CD4-positive, alpha-beta memory T cell (primary cell): ENCODE results near the gene TRERF1. TPM values are rescaled to one million over a fixed set of nuclear protein-coding genes. Genes with fewer than 3 reads are reported as not detected.
A peak's percentile ranks its signal among the peaks of the same experiment; 100 is the strongest.
"Not testable (repeated sequence)": the region's sequence is repeated elsewhere in the genome, so short reads cannot be mapped to it uniquely, and the experiment has no call there.

Source experiments
- CTCF ChIA-PET: fragments of 350-600 bp; sonication (Branson Sonifier 250); formaldehyde crosslinking; loops from one replicate; lab custom pipeline; 2021; ENCODE audit warnings: inconsistent platforms; ENCODE audit not compliant: partially characterized antibody; lab: Charles Lee
- POLR2A ChIA-PET: fragments of 350-600 bp; sonication (Branson Sonifier 250); formaldehyde crosslinking; loops from one replicate; lab custom pipeline; 2021; ENCODE audit not compliant: partially characterized antibody; lab: Charles Lee
- DNase-seq, 5 donors: peaks; one replicate each; pipeline versions ENCODE4 v3.0.0 to v3.0.0-alpha.2; 2020 to 2022; ENCODE audit warnings: mixed read lengths in 1 of 5
- H3K27ac ChIP-seq: one replicate; pipeline ENCODE4 v1.7.0; 2013; ENCODE audit warnings: low read depth, low read length
- H3K27me3 ChIP-seq: 2 replicates; pipeline ENCODE4 v1.7.0; 2013; ENCODE audit warnings: mild to moderate bottlenecking, low read length, moderate library complexity; ENCODE audit not compliant: insufficient read depth
- H3K36me3 ChIP-seq: 2 replicates; pipeline ENCODE4 v1.7.0; 2013; ENCODE audit warnings: mild to moderate bottlenecking, low read length, moderate library complexity; ENCODE audit not compliant: insufficient read depth
- H3K4me1 ChIP-seq: 2 replicates; pipeline ENCODE4 v1.7.0; 2013; ENCODE audit warnings: mild to moderate bottlenecking, low read length, moderate library complexity; ENCODE audit not compliant: insufficient read depth
- H3K4me3 ChIP-seq, 2 donors: one replicate each; pipeline ENCODE4 v1.7.0; 2013; ENCODE audit warnings: low read length in 2 of 2, mild to moderate bottlenecking in 1 of 2
- H3K9me3 ChIP-seq, 2 donors: one replicate each; pipeline ENCODE4 v1.7.0; 2013; ENCODE audit warnings: low read length in 2 of 2, control low read depth in 1 of 2; ENCODE audit not compliant: control insufficient read depth in 1 of 2
- H3K27ac Mint-ChIP-seq, 7 donors: one replicate each; pipeline ENCODE4 v1.8.0; 2020 to 2021; ENCODE audit warnings: mixed read lengths in 7 of 7, mild to moderate bottlenecking in 6 of 7, inconsistent platforms in 3 of 7, moderate library complexity in 3 of 7
- H3K27me3 Mint-ChIP-seq, 2 donors: one replicate each; pipeline ENCODE4 v1.8.0; 2020 to 2021; ENCODE audit warnings: mixed read lengths in 2 of 2
- H3K36me3 Mint-ChIP-seq, 2 donors: one replicate each; pipeline ENCODE4 v1.8.0; 2020 to 2021; ENCODE audit warnings: mixed read lengths in 2 of 2, inconsistent platforms in 1 of 2, mild to moderate bottlenecking in 1 of 2
- H3K4me1 Mint-ChIP-seq, 4 donors: one replicate each; pipeline ENCODE4 v1.8.0; 2020 to 2021; ENCODE audit warnings: mixed read lengths in 4 of 4, mild to moderate bottlenecking in 1 of 4
- H3K4me3 Mint-ChIP-seq, 8 donors: one replicate each; pipeline ENCODE4 v1.8.0; 2020 to 2021; ENCODE audit warnings: mixed read lengths in 8 of 8, mild to moderate bottlenecking in 7 of 8, moderate library complexity in 6 of 8, inconsistent platforms in 3 of 8
- H3K9me3 Mint-ChIP-seq, 8 donors: one replicate each; pipeline ENCODE4 v1.8.0; 2020 to 2021; ENCODE audit warnings: mixed read lengths in 8 of 8, mild to moderate bottlenecking in 5 of 8, inconsistent platforms in 3 of 8, moderate library complexity in 1 of 8
- intact Hi-C: fragments of 100-400 bp; cut with micrococcal nuclease; formaldehyde crosslinking; loops from one replicate; pipeline ENCODE4 v1.15.1; 2023
- polyA plus RNA-seq, 2 donors: library from polyadenylated mRNA; unstranded; fragments of 300-500 nt; fragmentation: Illumina TruSeq; gene quantifications; one replicate each; pipeline ENCODE4 v1.2.3, GENCODE V29; 2021
- total RNA-seq, 2 experiments: library from RNA; stranded (reverse); gene quantifications; one replicate each; pipeline ENCODE4 v1.2.3, GENCODE V29; 2021

The TRERF1 gene
- total and polyA plus RNA-seq, 4 experiments from 2014 or later = 1.1 to 28.3 (median 17.4) TPM

- Mint-ChIP-seq H3K36me3 (peaks cover 14 to 17% of the 10 kb centered on the region in 2 donors), H3K4me3 (peak within 1 kb of the TSS; percentile 95 to 99 (median 98)), H3K9me3 (no peaks in the 10 kb centered on the region), H3K4me1 (peaks cover 12 to 28% (median 20%) of the 10 kb centered on the region in 4 donors), H3K27ac (peak within 1 kb of the TSS; percentile 90 to 98 (median 97)), H3K27me3 (no peaks in the 10 kb centered on the region)
- Histone ChIP-seq H3K27ac (peak within 1 kb of the TSS; percentile 81), H3K4me1 (peaks cover 29% of the 10 kb centered on the region), H3K4me3 (peak within 1 kb of the TSS; percentile 71 to 72), H3K9me3 (no peaks in the 10 kb centered on the region), H3K27me3 (no peaks in the 10 kb centered on the region), H3K36me3 (peaks cover 13% of the 10 kb centered on the region)
- ChIA-PET CTCF (interaction anchor here (0.7 to 5.4 kb wide), 12 partner anchors 8 to 432 kb away, joined by 3 to 59 read pairs (median 4); partner anchors contain the start of genes MED20, TAF8 and TOMM6), POLR2A (interaction anchor here (0.6 to 2.3 kb wide), 10 partner anchors 9 to 662 kb away, joined by 3 to 8 read pairs (median 4); partner anchors contain the start of genes BYSL, MED20, RPL7L1 and TOMM6)
- intact Hi-C loops = loop anchor here (1.0 to 10.0 kb wide), 9 partner anchors 173 to 662 kb away; partner anchors contain the start of genes BYSL, MED20, PRICKLE4 and RPL7L1
- peak; percentile 88 to 93 (median 90) for DNase-seq
Measured at GRCh38 chr6:42217519-42218367, 234.0 kb downstream of the TRERF1 start, which contains the start of gene MRPS10. Gene MRPS10, minus strand, starts transcription at chr6:42217861. Its CDS starts 12 bp downstream, at chr6:42217849.

- Histone ChIP-seq H3K4me3 (peak overlapping the region; percentile 71 to 72), H3K4me1 (peaks cover 29% of the 10 kb centered on the region), H3K27ac (peak overlapping the region; percentile 81), H3K36me3 (peaks cover 18% of the 10 kb centered on the region), H3K9me3 (no peaks in the 10 kb centered on the region), H3K27me3 (no peaks in the 10 kb centered on the region)
- peak overlapping the region; percentile 90 to 98 (median 97) for H3K27ac Mint-ChIP-seq
- intact Hi-C loops = loop anchor here (1.0 to 10.0 kb wide), 9 partner anchors 172 to 662 kb away; partner anchors contain the start of genes BYSL, MED20, PRICKLE4 and RPL7L1
- H3K4me1 Mint-ChIP-seq = peaks cover 12 to 28% (median 20%) of the 10 kb centered on the region in 4 donors
- H3K36me3 Mint-ChIP-seq = peaks cover 18 to 21% of the 10 kb centered on the region in 2 donors
- no peak for DNase-seq
- H3K27me3 Mint-ChIP-seq = no peaks in the 10 kb centered on the region
- H3K9me3 Mint-ChIP-seq = no peaks in the 10 kb centered on the region
- ChIA-PET CTCF (interaction anchor here (0.7 to 5.4 kb wide), 12 partner anchors 9 to 431 kb away, joined by 3 to 59 read pairs (median 4); partner anchors contain the start of genes MED20, TAF8 and TOMM6), POLR2A (interaction anchor here (0.8 to 2.3 kb wide), 9 partner anchors 8 to 662 kb away, joined by 3 to 8 read pairs (median 4); partner anchors contain the start of genes BYSL, MED20, RPL7L1 and TOMM6)
- H3K4me3 Mint-ChIP-seq = peak overlapping the region; percentile 95 to 99 (median 98)
Measured at GRCh38 chr6:42217157-42217518, 234.6 kb downstream of the TRERF1 start.

GRCh38 chr6:42216495-42216894 lies 235.2 kb downstream of the TRERF1 start:
- Mint-ChIP-seq H3K27ac (peak overlapping the region in 6 of 7 donors; percentile 6 to 82 (median 54)), H3K36me3 (peaks cover 18 to 25% of the 10 kb centered on the region in 2 donors), H3K4me1 (peaks cover 12 to 28% (median 20%) of the 10 kb centered on the region in 4 donors), H3K4me3 (peak overlapping the region; percentile 61 to 81 (median 76))
- intact Hi-C loops = loop anchor here (10.0 kb wide), 1 partner anchor 172 kb away; no protein-coding TSS in a partner anchor
- not testable (repeated sequence) for H3K27me3 Mint-ChIP-seq, DNase-seq, H3K27ac ChIP-seq, H3K9me3 ChIP-seq, H3K27me3 ChIP-seq, H3K4me3 ChIP-seq, H3K9me3 Mint-ChIP-seq
- ChIA-PET POLR2A (interaction anchor here (1.1 to 2.3 kb wide), 7 partner anchors 173 to 663 kb away, joined by 3 to 8 read pairs (median 6); partner anchors contain the start of genes BYSL, MED20, RPL7L1 and TOMM6), CTCF (interaction anchor here (1.1 to 5.4 kb wide), 8 partner anchors 10 to 431 kb away, joined by 3 to 59 read pairs (median 5); partner anchors contain the start of genes MED20 and TOMM6)
- Histone ChIP-seq H3K4me1 (peaks cover 29% of the 10 kb centered on the region), H3K36me3 (peaks cover 25% of the 10 kb centered on the region)

- no peaks in the 10 kb centered on the region for H3K27me3 Mint-ChIP-seq
- H3K27me3 ChIP-seq = no peaks in the 10 kb centered on the region
- intact Hi-C loops = loop anchor here (10.0 kb wide), 1 partner anchor 168 kb away; no protein-coding TSS in a partner anchor
- H3K4me3 ChIP-seq = no peak overlapping the region
- H3K27ac ChIP-seq = no peak overlapping the region
- no peak for DNase-seq
- peaks cover 29% of the 10 kb centered on the region for H3K4me1 ChIP-seq
- peaks cover 9 to 24% (median 17%) of the 10 kb centered on the region in 4 donors for H3K4me1 Mint-ChIP-seq
- no peaks in the 10 kb centered on the region for H3K9me3 ChIP-seq
- H3K36me3 Mint-ChIP-seq = peaks cover 39 to 54% of the 10 kb centered on the region in 2 donors
- no peaks in the 10 kb centered on the region for H3K9me3 Mint-ChIP-seq
- no peak overlapping the region for H3K4me3 Mint-ChIP-seq
- ChIA-PET POLR2A (no interaction called here), CTCF (interaction anchor here (0.6 to 1.9 kb wide), 3 partner anchors 335 to 390 kb away, joined by 3 to 6 read pairs (median 4); no protein-coding TSS in a partner anchor)
- no peak overlapping the region for H3K27ac Mint-ChIP-seq
- peaks cover 55% of the 10 kb centered on the region for H3K36me3 ChIP-seq
Measured at GRCh38 chr6:42212442-42212841, 239.3 kb downstream of the TRERF1 start.

- Histone ChIP-seq H3K4me1 (peaks cover 23% of the 10 kb centered on the region), H3K36me3 (peaks cover 55% of the 10 kb centered on the region), H3K27me3 (no peaks in the 10 kb centered on the region), H3K4me3 (no peak overlapping the region), H3K9me3 (no peaks in the 10 kb centered on the region), H3K27ac (no peak overlapping the region)
- Mint-ChIP-seq H3K9me3 (no peaks in the 10 kb centered on the region), H3K36me3 (peaks cover 41 to 55% of the 10 kb centered on the region in 2 donors), H3K4me3 (no peak overlapping the region), H3K4me1 (peaks cover 6 to 19% (median 14%) of the 10 kb centered on the region in 4 donors), H3K27ac (no peak overlapping the region), H3K27me3 (no peaks in the 10 kb centered on the region)
- intact Hi-C loops = loop anchor here (10.0 kb wide), 1 partner anchor 167 kb away; no protein-coding TSS in a partner anchor
- ChIA-PET POLR2A (no interaction called here), CTCF (interaction anchor here (0.6 to 1.9 kb wide), 2 partner anchors 336 to 390 kb away, joined by 3 to 6 read pairs; no protein-coding TSS in a partner anchor)
- no peak for DNase-seq
Measured at GRCh38 chr6:42211726-42212125, 240.0 kb downstream of the TRERF1 start.

GRCh38 chr6:42210551-42210950 lies 241.2 kb downstream of the TRERF1 start:
- intact Hi-C loops = loop anchor here (10.0 kb wide), 1 partner anchor 166 kb away; no protein-coding TSS in a partner anchor
- no peak overlapping the region for H3K27ac Mint-ChIP-seq
- Histone ChIP-seq H3K27me3 (no peaks in the 10 kb centered on the region), H3K9me3 (no peaks in the 10 kb centered on the region), H3K4me1 (peaks cover 11% of the 10 kb centered on the region), H3K4me3 (no peak overlapping the region), H3K27ac (no peak overlapping the region), H3K36me3 (peaks cover 55% of the 10 kb centered on the region)
- no peak for DNase-seq
- H3K27me3 Mint-ChIP-seq = no peaks in the 10 kb centered on the region
- H3K9me3 Mint-ChIP-seq = no peaks in the 10 kb centered on the region
- CTCF ChIA-PET = interaction anchor here (1.9 kb wide), 1 partner anchor 337 kb away, joined by 6 read pairs; no protein-coding TSS in a partner anchor
- POLR2A ChIA-PET = no interaction called here
- H3K4me1 Mint-ChIP-seq = peaks cover 3 to 7% (median 5%) of the 10 kb centered on the region in 4 donors
- H3K4me3 Mint-ChIP-seq = no peak overlapping the region
- peaks cover 46 to 63% of the 10 kb centered on the region in 2 donors for H3K36me3 Mint-ChIP-seq
